Measurements from ENCODE around the gene USP6NL.

The USP6NL gene

DNA sequence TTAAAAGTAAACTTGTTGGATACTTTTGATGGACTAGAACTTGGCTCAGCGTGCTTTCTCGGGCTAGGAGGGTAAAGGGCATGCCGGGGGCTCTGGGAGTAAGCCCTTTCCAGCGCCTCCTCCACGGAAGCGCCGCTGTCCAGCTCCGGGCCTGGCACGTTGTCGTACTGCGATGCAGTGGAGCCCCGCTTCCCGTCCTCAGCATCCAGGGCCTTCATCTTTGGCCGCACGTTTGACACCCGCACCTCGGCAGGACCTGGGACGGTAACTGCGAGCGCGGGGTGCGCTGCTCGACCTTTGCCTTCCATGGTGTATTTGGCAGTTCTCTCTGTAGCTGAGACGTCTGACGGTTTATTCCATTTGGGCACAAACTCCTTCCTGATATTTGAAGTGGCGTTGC, 148.3 kb downstream of the USP6NL start:
- H3K4me3 ChIP-seq (ENCODE audit: extremely low read depth, insufficient read depth, low read length, poor library complexity, severe bottlenecking), result no peak overlapping the region
- no peaks in the 10 kb centered on the region for H3K4me1 ChIP-seq (ENCODE audit: control insufficient read depth, insufficient read depth, low read length, poor library complexity, severe bottlenecking)
- H3K36me3 ChIP-seq (ENCODE audit: control insufficient read depth, insufficient read depth, low read length), result peaks cover 23% of the 10 kb centered on the region
- 95 to 98% methylated on average over 26 of the region's 26 CpGs for WGBS, 2 experiments (ENCODE audit: insufficient coverage in 2 of 2)
- H3K27ac ChIP-seq (ENCODE audit: low read depth, low read length, severe bottlenecking), result no peak overlapping the region
- H3K9me3 ChIP-seq (ENCODE audit: control insufficient read depth, low read length), result no peaks in the 10 kb centered on the region

DNA sequence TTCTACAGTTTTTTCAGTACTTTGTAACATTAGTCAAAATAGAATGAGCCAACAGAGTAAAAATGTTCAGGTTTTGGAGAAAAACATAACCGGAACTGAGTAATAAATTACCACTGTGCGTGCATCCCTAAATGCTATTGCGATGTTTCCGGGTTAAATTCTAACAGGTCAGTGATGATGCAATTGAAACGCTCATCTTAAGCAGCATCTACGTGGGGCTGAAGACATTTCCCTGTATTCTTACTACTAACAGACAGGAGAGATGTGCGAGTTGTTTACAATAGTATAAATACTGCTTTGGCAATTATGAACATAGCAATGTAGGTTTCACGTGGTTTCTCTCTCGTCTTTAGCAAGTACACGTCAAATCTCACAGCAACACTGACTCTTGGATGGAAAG, 149.4 kb downstream of the USP6NL start:
- Histone ChIP-seq H3K36me3 (ENCODE audit: control insufficient read depth, insufficient read depth, low read length) (peaks cover 23% of the 10 kb centered on the region), H3K9me3 (ENCODE audit: control insufficient read depth, low read length) (no peaks in the 10 kb centered on the region), H3K4me3 (ENCODE audit: extremely low read depth, insufficient read depth, low read length, poor library complexity, severe bottlenecking) (no peak overlapping the region), H3K27ac (ENCODE audit: low read depth, low read length, severe bottlenecking) (no peak overlapping the region), H3K4me1 (ENCODE audit: control insufficient read depth, insufficient read depth, low read length, poor library complexity, severe bottlenecking) (no peaks in the 10 kb centered on the region)
- WGBS, 2 experiments (ENCODE audit: insufficient coverage in 2 of 2), result 94 to 98% methylated on average over 8 of the region's 10 CpGs

DNA sequence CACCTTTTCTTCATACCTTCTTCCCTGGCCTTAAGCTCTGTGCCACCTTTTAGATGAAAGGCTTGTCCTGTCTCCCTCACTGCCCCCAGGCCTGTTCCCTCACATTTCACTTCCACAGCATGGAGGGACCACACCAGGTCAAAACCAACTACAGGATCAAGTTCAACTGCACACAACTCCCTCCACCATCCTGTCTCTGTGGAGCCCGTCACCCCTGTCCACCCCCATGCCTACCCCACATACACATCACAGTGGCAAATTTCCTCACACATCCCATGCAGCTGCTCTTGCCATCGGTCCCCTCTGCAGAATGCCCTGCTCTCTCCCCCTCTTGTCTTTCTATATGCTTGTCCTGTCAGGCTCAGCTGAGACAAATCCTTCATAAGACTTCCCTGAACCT, 154.1 kb downstream of the USP6NL start:
- Histone ChIP-seq H3K4me3 (ENCODE audit: extremely low read depth, insufficient read depth, low read length, poor library complexity, severe bottlenecking) (no peak overlapping the region), H3K4me1 (ENCODE audit: control insufficient read depth, insufficient read depth, low read length, poor library complexity, severe bottlenecking) (no peaks in the 10 kb centered on the region), H3K9me3 (ENCODE audit: control insufficient read depth, low read length) (no peaks in the 10 kb centered on the region), H3K36me3 (ENCODE audit: control insufficient read depth, insufficient read depth, low read length) (peaks cover 9% of the 10 kb centered on the region), H3K27ac (ENCODE audit: low read depth, low read length, severe bottlenecking) (no peak overlapping the region)
- 93 to 100% methylated on average over 2 of the region's 2 CpGs for WGBS, 2 experiments (ENCODE audit: insufficient coverage in 2 of 2)

DNA sequence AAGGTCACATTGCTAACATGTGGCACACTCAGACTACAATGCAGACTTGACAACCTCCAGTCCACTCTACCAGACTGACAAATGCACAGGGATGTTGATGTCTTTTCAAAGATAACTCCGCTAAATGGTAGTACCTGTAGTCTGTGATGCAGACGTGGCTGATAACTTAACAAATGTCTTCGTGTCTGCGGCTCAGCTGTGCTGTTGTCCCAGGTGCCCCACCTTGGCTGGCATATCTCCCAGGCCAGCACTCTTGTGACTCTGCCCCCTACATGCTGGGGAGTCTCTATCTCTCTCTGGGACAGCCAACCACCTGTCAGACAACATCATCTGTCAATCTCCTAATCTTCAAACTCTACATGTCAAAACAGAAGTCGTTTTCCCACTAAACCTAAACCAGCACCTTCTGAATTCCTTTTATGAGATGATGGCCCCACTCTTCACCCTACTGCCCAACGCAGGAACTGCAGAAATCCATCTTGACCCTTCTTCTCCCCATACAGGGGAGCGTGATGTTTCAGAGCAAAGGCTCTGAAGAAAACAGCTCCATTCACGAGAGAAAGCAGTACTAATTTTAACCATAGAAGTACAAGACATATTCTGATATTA, 156.4 kb downstream of the USP6NL start:
- Histone ChIP-seq H3K9me3 (ENCODE audit: control insufficient read depth, low read length) (no peaks in the 10 kb centered on the region), H3K4me3 (ENCODE audit: extremely low read depth, insufficient read depth, low read length, poor library complexity, severe bottlenecking) (no peak overlapping the region), H3K4me1 (ENCODE audit: control insufficient read depth, insufficient read depth, low read length, poor library complexity, severe bottlenecking) (no peaks in the 10 kb centered on the region), H3K36me3 (ENCODE audit: control insufficient read depth, insufficient read depth, low read length) (no peaks in the 10 kb centered on the region), H3K27ac (ENCODE audit: low read depth, low read length, severe bottlenecking) (no peak overlapping the region)
- WGBS, 2 experiments (ENCODE audit: insufficient coverage in 2 of 2), result 85 to 87% methylated on average over 5 to 6 of the region's 8 CpGs

DNA sequence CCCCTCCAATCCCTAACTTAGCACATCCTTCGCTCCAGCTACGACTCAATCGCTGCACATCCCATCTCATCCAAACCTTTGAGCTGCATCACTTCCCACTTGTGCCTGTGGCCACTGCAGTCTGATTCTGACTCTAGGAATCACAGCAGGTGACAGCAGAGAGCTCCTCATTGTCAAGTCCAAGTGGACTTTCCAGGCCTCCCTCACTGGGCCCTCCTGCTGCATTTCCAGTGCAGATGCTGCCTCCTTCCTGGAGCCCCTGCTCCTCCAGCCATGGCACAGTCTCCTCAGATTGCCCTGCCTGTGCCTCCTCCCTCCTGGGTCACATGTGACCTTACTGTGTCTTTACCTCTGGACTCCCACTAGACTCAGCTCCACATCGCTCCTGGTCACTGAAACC, 157.3 kb downstream of the USP6NL start:
- WGBS, 2 experiments (ENCODE audit: insufficient coverage in 2 of 2), result 88 to 98% methylated on average over 3 of the region's 4 CpGs

DNA sequence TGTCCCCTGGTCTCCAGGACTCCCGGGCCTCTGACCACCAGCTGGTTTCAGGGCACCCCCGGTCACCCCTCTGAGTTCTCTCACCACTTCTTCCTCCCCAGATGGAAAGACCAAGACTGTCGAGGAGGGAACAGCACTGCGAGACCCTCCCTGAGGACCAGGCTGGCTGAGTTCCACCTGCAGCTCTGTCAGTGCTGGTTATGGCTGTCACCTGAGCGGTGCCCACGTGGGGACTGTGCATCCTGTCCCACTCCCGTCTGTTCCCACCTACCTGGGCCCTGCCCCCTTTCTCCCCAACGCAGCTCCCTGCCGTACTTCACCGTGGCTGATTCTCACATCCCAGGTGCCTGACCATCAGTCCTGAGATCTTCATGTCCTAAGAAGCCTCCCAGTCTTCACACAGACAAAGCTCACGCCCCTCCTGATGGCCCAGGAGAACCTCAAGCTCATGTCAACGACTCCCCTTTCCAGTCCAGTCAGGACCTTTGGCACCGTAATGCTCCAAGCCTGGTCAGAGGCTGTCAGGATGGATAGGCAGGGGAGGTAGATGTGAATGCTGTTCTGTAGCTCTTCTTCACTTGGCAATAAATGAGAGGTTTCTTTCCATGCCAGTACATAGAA, 159.7 kb downstream of the USP6NL start:
- no peak overlapping the region for H3K27ac ChIP-seq (ENCODE audit: low read depth, low read length, severe bottlenecking)
- H3K36me3 ChIP-seq (ENCODE audit: control insufficient read depth, insufficient read depth, low read length), result no peaks in the 10 kb centered on the region
- no peaks in the 10 kb centered on the region for H3K4me1 ChIP-seq (ENCODE audit: control insufficient read depth, insufficient read depth, low read length, poor library complexity, severe bottlenecking)
- H3K4me3 ChIP-seq (ENCODE audit: extremely low read depth, insufficient read depth, low read length, poor library complexity, severe bottlenecking), result no peak overlapping the region
- no peaks in the 10 kb centered on the region for H3K9me3 ChIP-seq (ENCODE audit: control insufficient read depth, low read length)
- WGBS, 2 experiments (ENCODE audit: insufficient coverage in 2 of 2), result 93 to 94% methylated on average over 9 to 12 of the region's 13 CpGs

More for the DNA sequence above, 157.3 kb downstream of the USP6NL start:
- Histone ChIP-seq H3K36me3 (ENCODE audit: control insufficient read depth, insufficient read depth, low read length) (no peaks in the 10 kb centered on the region), H3K27ac (ENCODE audit: low read depth, low read length, severe bottlenecking) (no peak overlapping the region), H3K4me3 (ENCODE audit: extremely low read depth, insufficient read depth, low read length, poor library complexity, severe bottlenecking) (no peak overlapping the region), H3K4me1 (ENCODE audit: control insufficient read depth, insufficient read depth, low read length, poor library complexity, severe bottlenecking) (no peaks in the 10 kb centered on the region), H3K9me3 (ENCODE audit: control insufficient read depth, low read length) (no peaks in the 10 kb centered on the region)

DNA sequence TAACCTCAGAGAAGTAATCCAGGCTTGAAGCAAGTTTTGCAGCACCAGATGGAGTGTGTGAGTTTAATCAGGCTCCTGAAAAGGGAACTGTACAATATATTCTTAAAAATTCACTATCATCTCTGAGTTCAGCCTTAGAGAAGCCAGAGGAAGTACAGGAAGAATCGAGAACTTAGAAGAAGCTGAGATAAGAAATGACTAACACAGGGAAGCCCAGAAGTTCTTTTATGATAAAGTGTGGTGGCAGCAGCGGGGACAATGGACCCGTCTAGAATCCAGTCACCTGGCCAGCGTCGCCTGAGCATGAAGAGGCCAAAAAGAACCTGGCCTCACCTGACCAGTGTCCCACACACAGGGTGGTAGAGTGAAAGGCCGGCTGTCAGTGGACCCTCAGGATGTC, 161.0 kb downstream of the USP6NL start:
- 74 to 96% methylated on average over 5 to 6 of the region's 6 CpGs for WGBS, 2 experiments (ENCODE audit: insufficient coverage in 2 of 2)

DNA sequence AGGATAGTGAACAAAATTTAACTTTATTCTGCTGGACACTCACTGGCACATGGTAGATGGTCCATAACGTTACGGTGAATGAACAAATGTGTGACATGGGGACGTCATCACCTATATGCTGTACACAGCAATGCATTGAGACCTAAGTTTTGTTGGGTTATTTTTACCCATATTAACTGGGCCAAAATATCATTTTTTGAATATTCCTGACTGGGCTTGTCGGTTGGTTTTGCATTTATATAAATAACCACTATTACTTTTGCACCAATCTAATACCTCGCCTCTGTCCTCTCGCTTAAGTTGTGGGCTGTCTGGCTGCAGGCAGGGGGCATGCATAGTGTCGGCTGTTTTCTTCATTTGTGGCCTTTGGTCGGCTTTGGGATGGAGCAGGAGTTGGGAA, 161.7 kb downstream of the USP6NL start:
- Histone ChIP-seq H3K4me3 (ENCODE audit: extremely low read depth, insufficient read depth, low read length, poor library complexity, severe bottlenecking) (no peak overlapping the region), H3K4me1 (ENCODE audit: control insufficient read depth, insufficient read depth, low read length, poor library complexity, severe bottlenecking) (no peaks in the 10 kb centered on the region), H3K36me3 (ENCODE audit: control insufficient read depth, insufficient read depth, low read length) (no peaks in the 10 kb centered on the region), H3K9me3 (ENCODE audit: control insufficient read depth, low read length) (no peaks in the 10 kb centered on the region), H3K27ac (ENCODE audit: low read depth, low read length, severe bottlenecking) (no peak overlapping the region)
- 81% methylated on average over 4 of the region's 8 CpGs; no CpG with 5 or more reads in 1 of the 2 experiments for WGBS, 2 experiments (ENCODE audit: insufficient coverage in 2 of 2)

More for the DNA sequence above, 161.0 kb downstream of the USP6NL start:
- Histone ChIP-seq H3K9me3 (ENCODE audit: control insufficient read depth, low read length) (no peaks in the 10 kb centered on the region), H3K4me3 (ENCODE audit: extremely low read depth, insufficient read depth, low read length, poor library complexity, severe bottlenecking) (no peak overlapping the region), H3K27ac (ENCODE audit: low read depth, low read length, severe bottlenecking) (no peak overlapping the region), H3K4me1 (ENCODE audit: control insufficient read depth, insufficient read depth, low read length, poor library complexity, severe bottlenecking) (no peaks in the 10 kb centered on the region), H3K36me3 (ENCODE audit: control insufficient read depth, insufficient read depth, low read length) (no peaks in the 10 kb centered on the region)

DNA sequence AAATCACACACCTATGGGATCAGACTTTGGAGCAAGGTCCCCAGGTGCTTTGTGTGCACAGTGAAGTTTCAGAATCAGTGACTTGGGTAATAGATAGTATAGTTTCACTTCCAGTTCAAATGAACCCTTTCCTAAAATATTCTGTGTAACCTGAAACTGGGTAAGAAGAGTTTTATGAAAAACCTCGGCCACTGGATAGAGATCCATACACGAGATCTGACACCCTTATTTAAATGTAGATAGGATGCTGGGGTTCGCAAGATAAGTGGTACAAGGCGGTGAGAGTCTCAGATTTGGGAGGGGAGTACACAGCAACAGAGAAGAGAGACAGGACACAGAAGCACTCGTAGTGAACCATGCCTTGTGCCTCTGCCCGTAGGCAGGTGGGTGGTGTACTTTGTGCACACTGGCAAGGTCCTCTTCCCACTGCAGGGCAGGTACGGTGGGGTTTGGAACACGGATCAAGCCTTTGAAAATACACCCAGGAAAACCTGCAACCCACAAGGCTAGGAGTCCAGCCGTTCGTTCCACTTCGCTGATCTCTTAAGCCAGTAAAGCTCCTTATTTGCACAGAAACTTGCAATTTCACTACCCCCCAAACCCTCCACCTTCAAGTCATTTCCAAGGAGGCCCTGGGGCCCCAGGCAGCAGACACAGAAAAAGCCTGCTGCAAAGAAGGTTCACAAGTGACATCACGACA, 162.8 kb downstream of the USP6NL start:
- Histone ChIP-seq H3K36me3 (ENCODE audit: control insufficient read depth, insufficient read depth, low read length) (no peaks in the 10 kb centered on the region), H3K4me3 (ENCODE audit: extremely low read depth, insufficient read depth, low read length, poor library complexity, severe bottlenecking) (no peak overlapping the region), H3K9me3 (ENCODE audit: control insufficient read depth, low read length) (no peaks in the 10 kb centered on the region), H3K4me1 (ENCODE audit: control insufficient read depth, insufficient read depth, low read length, poor library complexity, severe bottlenecking) (no peaks in the 10 kb centered on the region), H3K27ac (ENCODE audit: low read depth, low read length, severe bottlenecking) (no peak overlapping the region)
- 76 to 79% methylated on average over 6 to 8 of the region's 12 CpGs for WGBS, 2 experiments (ENCODE audit: insufficient coverage in 2 of 2)

DNA sequence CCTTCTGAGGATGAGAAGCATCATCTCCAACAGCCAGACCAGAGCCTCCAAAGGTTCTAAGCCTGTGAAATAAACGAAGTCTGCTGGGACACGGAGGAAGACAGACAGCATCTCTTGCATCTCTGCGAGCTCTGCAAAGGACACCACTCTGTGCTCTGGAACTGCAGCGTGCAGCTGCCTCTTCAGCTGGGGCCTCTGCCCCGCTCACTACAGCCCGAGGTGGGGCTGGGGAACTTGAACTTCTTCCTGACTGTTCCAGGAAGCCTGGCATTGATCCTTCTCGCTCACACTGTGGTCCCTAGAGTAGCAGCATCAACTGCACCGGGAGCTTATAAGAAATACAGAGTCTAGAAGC, 163.3 kb downstream of the USP6NL start:
- H3K4me1 ChIP-seq (ENCODE audit: control insufficient read depth, insufficient read depth, low read length, poor library complexity, severe bottlenecking), result no peaks in the 10 kb centered on the region
- no peak overlapping the region for H3K4me3 ChIP-seq (ENCODE audit: extremely low read depth, insufficient read depth, low read length, poor library complexity, severe bottlenecking)
- no peaks in the 10 kb centered on the region for H3K36me3 ChIP-seq (ENCODE audit: control insufficient read depth, insufficient read depth, low read length)
- WGBS, 2 experiments (ENCODE audit: insufficient coverage in 2 of 2), result 82 to 91% methylated on average over 7 of the region's 8 CpGs
- no peak overlapping the region for H3K27ac ChIP-seq (ENCODE audit: low read depth, low read length, severe bottlenecking)
- H3K9me3 ChIP-seq (ENCODE audit: control insufficient read depth, low read length), result no peaks in the 10 kb centered on the region

DNA sequence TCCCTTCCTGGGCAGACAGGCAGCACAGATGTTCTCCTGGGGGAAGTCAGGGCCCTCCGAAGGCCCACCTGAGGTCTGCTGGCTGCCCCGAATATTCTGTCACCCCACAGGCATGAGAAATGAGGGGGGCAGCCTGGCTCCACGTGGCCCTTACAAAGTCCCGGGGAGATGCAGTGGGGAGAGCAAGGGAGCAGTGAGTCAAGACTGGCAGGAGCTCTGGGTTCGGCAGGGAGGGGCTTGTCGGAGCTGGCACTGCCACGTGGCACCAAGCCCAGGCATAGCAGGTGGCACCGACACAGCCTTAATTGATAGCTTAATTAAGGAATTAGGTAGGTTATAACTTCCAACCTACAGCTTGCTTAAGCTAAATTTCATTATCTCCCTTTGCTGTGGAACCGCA, 163.9 kb downstream of the USP6NL start:
- Histone ChIP-seq H3K27ac (ENCODE audit: low read depth, low read length, severe bottlenecking) (no peak overlapping the region), H3K4me3 (ENCODE audit: extremely low read depth, insufficient read depth, low read length, poor library complexity, severe bottlenecking) (no peak overlapping the region), H3K4me1 (ENCODE audit: control insufficient read depth, insufficient read depth, low read length, poor library complexity, severe bottlenecking) (no peaks in the 10 kb centered on the region), H3K36me3 (ENCODE audit: control insufficient read depth, insufficient read depth, low read length) (no peaks in the 10 kb centered on the region), H3K9me3 (ENCODE audit: control insufficient read depth, low read length) (no peaks in the 10 kb centered on the region)
- 86 to 87% methylated on average over 7 of the region's 9 CpGs for WGBS, 2 experiments (ENCODE audit: insufficient coverage in 2 of 2)

Measured in mesodermal cell (in vitro differentiated cells).